Parathyroid adenoma (tissue), 2 donors: ENCODE data around the gene ELMO3.

Source experiments
- H2AFZ ChIP-seq: fragments of 300-600 bp; sonication (generic); one replicate; pipeline ENCODE4 v1.7.0; 2017; ENCODE audit warnings: antibody characterized with exemption, mild to moderate bottlenecking
- H3K27ac ChIP-seq: fragments of 300-600 bp; sonication (generic); one replicate; pipeline ENCODE4 v1.7.0; 2017
- H3K27me3 ChIP-seq: fragments of 300-600 bp; sonication (generic); one replicate; pipeline ENCODE4 v1.7.0; 2017; ENCODE audit warnings: low read length; ENCODE audit not compliant: control insufficient read depth, insufficient read depth
- H3K36me3 ChIP-seq: fragments of 300-600 bp; sonication (generic); one replicate; pipeline ENCODE4 v1.7.0; 2017; ENCODE audit warnings: low read length; ENCODE audit not compliant: control insufficient read depth, insufficient read depth
- H3K4me1 ChIP-seq: fragments of 300-600 bp; sonication (generic); one replicate; pipeline ENCODE4 v1.7.0; 2017; ENCODE audit warnings: control low read depth
- H3K4me2 ChIP-seq: fragments of 300-600 bp; sonication (generic); one replicate; pipeline ENCODE4 v1.7.0; 2017; ENCODE audit warnings: low read length
- H3K4me3 ChIP-seq: fragments of 300-600 bp; sonication (generic); one replicate; pipeline ENCODE4 v1.7.0; 2017; ENCODE audit warnings: low read depth, low read length
- H3K79me2 ChIP-seq: fragments of 300-600 bp; sonication (generic); one replicate; pipeline ENCODE4 v1.7.0; 2017; ENCODE audit warnings: control low read depth
- H3K9ac ChIP-seq: fragments of 300-600 bp; sonication (generic); one replicate; pipeline ENCODE4 v1.7.0; 2017; ENCODE audit warnings: mild to moderate bottlenecking
- H3K9me3 ChIP-seq: fragments of 300-600 bp; sonication (generic); one replicate; pipeline ENCODE4 v1.7.0; 2017; ENCODE audit warnings: low read length; ENCODE audit not compliant: control insufficient read depth
- CTCF ChIP-seq: fragments of 300-600 bp; sonication (generic); IDR thresholded peaks from one replicate; pipeline ENCODE4 v1.7.0; 2017; ENCODE audit warnings: antibody characterized with exemption, mild to moderate bottlenecking
- donor health status: primary hyperparathyroidism.

The ELMO3 gene

GRCh38 chr16:67188323-67188722 lies 10.6 kb upstream of the ELMO3 start:
- Histone ChIP-seq H3K27me3 (no peaks in the 10 kb centered on the region), H3K79me2 (peaks cover 9% of the 10 kb centered on the region), H3K4me2 (no peak overlapping the region), H3K4me1 (peaks cover 21% of the 10 kb centered on the region), H3K9me3 (no peaks in the 10 kb centered on the region), H3K27ac (no peak overlapping the region), H3K4me3 (no peak overlapping the region), H2AFZ (no peak overlapping the region), H3K36me3 (no peaks in the 10 kb centered on the region), H3K9ac (no peak overlapping the region)
- TF ChIP-seq CTCF, result no peak

GRCh38 chr16:67188798-67189197 lies 10.1 kb upstream of the ELMO3 start:
- H3K27me3 ChIP-seq, result no peaks in the 10 kb centered on the region
- no peaks in the 10 kb centered on the region for H3K36me3 ChIP-seq
- no peak overlapping the region for H3K4me3 ChIP-seq
- no peak overlapping the region for H3K27ac ChIP-seq
- H2AFZ ChIP-seq, result no peak overlapping the region
- H3K9me3 ChIP-seq, result no peaks in the 10 kb centered on the region
- H3K4me1 ChIP-seq, result peaks cover 25% of the 10 kb centered on the region
- H3K4me2 ChIP-seq, result no peak overlapping the region
- TF ChIP-seq CTCF, result no peak
- peaks cover 10% of the 10 kb centered on the region for H3K79me2 ChIP-seq
- no peak overlapping the region for H3K9ac ChIP-seq

GRCh38 chr16:67190041-67190440 lies 8.9 kb upstream of the ELMO3 start, which contains the start of gene EXOC3L1:
TSS of gene EXOC3L1 (minus strand) at chr16:67190136. CDS start at chr16:67189676, 460 bp downstream.
- no peaks in the 10 kb centered on the region for H3K9me3 ChIP-seq
- no peak within 1 kb of the TSS for H3K4me2 ChIP-seq
- no peak within 1 kb of the TSS for H2AFZ ChIP-seq
- H3K27me3 ChIP-seq, result no peaks in the 10 kb centered on the region
- peaks cover 10% of the 10 kb centered on the region for H3K79me2 ChIP-seq
- H3K9ac ChIP-seq, result no peak within 1 kb of the TSS
- H3K4me1 ChIP-seq, result peaks cover 20% of the 10 kb centered on the region
- no peaks in the 10 kb centered on the region for H3K36me3 ChIP-seq
- no peak for TF ChIP-seq CTCF
- H3K4me3 ChIP-seq, result no peak within 1 kb of the TSS
- H3K27ac ChIP-seq, result no peak within 1 kb of the TSS

GRCh38 chr16:67190448-67191399 lies 8.2 kb upstream of the ELMO3 start:
- TF ChIP-seq CTCF, result no peak
- no peaks in the 10 kb centered on the region for H3K27me3 ChIP-seq
- H3K4me3 ChIP-seq, result no peak overlapping the region
- H2AFZ ChIP-seq, result no peak overlapping the region
- H3K36me3 ChIP-seq, result no peaks in the 10 kb centered on the region
- no peak overlapping the region for H3K9ac ChIP-seq
- no peaks in the 10 kb centered on the region for H3K9me3 ChIP-seq
- H3K4me1 ChIP-seq, result peaks cover 13% of the 10 kb centered on the region
- H3K27ac ChIP-seq, result no peak overlapping the region
- H3K79me2 ChIP-seq, result peaks cover 10% of the 10 kb centered on the region
- no peak overlapping the region for H3K4me2 ChIP-seq
